Loucy (cell line): ENCODE measurements around the gene TIGD3.

Experiments used
- EZH2phosphoT487 ChIP-seq: fragments of 200-600 bp; IDR thresholded peaks from 2 replicates; pipeline ENCODE4 v1.6.1; 2018; ENCODE audit warnings: antibody characterized with exemption, mild to moderate bottlenecking, moderate library complexity, borderline replicate concordance
- TF ChIP-seq, protein P1 (sequence below): fragments of 200-600 bp; sonication (generic); conservative IDR thresholded peaks from 2 replicates; pipeline ENCODE4 v1.5.1; 2014; ENCODE audit warnings: mild to moderate bottlenecking, antibody characterized with exemption, low read length

DNA sequence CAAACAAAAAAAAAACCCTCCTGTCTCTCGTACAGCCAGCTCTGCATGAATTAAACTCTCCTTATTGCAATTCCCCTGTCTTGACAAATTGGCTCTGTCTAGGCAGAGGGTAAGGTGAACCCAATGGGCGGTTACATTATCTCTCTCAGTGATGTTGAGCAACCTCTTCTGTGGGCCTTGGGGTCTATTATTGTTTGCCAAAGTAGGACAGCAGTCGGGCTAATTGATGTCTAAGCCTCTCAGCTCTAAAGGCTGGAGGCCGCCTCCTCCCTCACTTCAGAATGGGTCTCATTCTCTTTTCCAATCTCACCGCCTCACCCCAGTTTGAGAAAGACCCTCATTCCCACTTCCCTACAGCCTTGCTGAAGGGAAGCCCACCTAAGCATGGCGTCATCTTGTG lies 29.2 kb downstream of the TIGD3 start:
- TF ChIP-seq, protein P1, sequence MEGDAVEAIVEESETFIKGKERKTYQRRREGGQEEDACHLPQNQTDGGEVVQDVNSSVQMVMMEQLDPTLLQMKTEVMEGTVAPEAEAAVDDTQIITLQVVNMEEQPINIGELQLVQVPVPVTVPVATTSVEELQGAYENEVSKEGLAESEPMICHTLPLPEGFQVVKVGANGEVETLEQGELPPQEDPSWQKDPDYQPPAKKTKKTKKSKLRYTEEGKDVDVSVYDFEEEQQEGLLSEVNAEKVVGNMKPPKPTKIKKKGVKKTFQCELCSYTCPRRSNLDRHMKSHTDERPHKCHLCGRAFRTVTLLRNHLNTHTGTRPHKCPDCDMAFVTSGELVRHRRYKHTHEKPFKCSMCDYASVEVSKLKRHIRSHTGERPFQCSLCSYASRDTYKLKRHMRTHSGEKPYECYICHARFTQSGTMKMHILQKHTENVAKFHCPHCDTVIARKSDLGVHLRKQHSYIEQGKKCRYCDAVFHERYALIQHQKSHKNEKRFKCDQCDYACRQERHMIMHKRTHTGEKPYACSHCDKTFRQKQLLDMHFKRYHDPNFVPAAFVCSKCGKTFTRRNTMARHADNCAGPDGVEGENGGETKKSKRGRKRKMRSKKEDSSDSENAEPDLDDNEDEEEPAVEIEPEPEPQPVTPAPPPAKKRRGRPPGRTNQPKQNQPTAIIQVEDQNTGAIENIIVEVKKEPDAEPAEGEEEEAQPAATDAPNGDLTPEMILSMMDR = no peak
- no peak for TF ChIP-seq EZH2phosphoT487
